ENCODE measurements around the gene HSPA6.
"Not testable (repeated sequence)": the region's sequence is repeated elsewhere in the genome, so short reads cannot be mapped to it uniquely, and the experiment has no call there.

DNA sequence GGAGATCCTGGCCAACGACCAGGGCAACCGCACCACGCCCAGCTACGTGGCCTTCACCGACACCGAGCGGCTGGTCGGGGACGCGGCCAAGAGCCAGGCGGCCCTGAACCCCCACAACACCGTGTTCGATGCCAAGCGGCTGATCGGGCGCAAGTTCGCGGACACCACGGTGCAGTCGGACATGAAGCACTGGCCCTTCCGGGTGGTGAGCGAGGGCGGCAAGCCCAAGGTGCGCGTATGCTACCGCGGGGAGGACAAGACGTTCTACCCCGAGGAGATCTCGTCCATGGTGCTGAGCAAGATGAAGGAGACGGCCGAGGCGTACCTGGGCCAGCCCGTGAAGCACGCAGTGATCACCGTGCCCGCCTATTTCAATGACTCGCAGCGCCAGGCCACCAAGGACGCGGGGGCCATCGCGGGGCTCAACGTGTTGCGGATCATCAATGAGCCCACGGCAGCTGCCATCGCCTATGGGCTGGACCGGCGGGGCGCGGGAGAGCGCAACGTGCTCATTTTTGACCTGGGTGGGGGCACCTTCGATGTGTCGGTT lies 477 bp downstream of the HSPA6 start:
- TF ChIP-seq POLR2A (IDR thresholded peaks at IDR 0.05; ENCODE audit: low read depth, low read length); POLR2AphosphoS5 (IDR thresholded peaks at IDR 0.05; ENCODE audit: low read depth, low read length); TAF1 (IDR thresholded peaks at IDR 0.05; ENCODE audit: borderline replicate concordance, low read depth, low read length): not testable (repeated sequence)

Measured in GM12892 (cell line).